Femur (tissue), 1 donor: Measurements from ENCODE around the gene AGAP1.

ENCODE experiments used
- DNase-seq: peaks from one replicate; pipeline ENCODE4 v3.0.0-alpha.2; 2017

AGAP1 gene

GRCh38 chr2:235573331-235574221, 79.7 kb downstream of the AGAP1 start:
- peak; percentile 41 for DNase-seq

DNA sequence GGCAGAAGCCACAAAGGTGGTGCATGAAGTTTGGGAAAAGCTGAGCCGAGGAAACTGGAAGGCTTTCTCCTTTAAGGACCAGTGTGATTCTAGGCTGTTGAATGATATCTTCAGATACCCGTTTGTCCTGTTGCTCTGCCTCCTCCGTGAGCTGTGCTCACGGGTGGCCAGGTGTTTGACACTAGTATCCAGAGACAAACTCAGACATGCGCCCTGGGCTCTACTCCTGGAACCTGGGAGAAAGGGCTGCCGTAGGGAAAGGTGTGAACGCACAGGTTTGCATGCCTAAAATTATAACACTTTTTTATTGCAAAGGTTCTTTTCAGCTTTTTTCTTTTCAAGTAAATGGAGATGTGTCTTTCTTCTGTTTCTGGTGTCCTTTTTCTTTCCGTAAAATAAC, 81.6 kb downstream of the AGAP1 start:
- no peak for DNase-seq

- DNase-seq, result no peak
Measured at GRCh38 chr2:235575904-235576303, 82.1 kb downstream of the AGAP1 start.

DNA sequence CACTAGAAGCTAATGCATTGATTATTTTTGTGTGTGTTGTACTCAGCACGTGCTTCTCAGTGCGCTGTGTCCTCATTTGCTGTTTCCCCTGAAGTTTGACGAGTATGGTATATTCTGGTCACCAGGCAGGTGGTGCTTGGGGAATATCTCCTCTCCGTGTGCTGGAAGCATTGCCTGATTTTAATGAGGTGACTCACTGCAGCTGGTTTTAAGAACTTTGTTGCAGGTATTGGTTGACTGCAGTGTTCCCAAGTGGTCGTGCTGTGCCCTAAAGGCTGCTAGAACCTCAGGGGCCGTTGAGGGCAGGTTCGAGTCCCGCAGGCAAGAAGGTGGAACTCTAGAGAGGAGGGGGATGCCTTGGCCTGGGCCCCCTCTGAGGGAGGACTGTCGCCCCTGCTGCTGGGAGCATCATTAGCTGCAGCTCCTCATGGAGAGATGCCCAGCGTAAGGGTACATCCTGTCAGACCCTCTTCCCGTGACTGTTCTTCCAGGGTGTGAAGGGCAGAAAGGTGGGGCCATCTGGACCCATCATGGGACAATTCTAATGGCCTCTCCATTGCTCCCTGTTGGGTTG, 82.6 kb downstream of the AGAP1 start:
- no peak for DNase-seq

GRCh38 chr2:235577404-235578330, 83.8 kb downstream of the AGAP1 start:
- DNase-seq, result peak; percentile 72

DNA sequence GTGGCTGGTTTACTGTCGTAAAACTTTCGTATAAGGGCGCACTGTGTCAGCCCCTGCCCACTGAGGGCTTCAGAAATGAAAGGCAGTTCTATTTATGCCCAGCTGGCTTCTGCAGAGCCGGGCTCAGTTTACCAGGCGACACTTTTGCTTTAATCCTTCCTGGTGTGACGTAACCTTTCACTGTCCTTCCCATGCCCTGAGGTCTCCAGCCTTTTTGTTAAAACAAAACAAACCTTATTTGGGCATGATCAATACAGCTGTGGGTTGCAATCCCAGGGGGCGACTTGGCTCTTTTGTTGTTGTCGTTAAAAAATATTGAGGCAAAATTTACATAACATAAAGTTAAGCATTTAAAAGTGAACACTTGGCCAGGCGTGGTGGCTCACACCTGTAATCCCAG, 85.3 kb downstream of the AGAP1 start:
- no peak for DNase-seq

GRCh38 chr2:235580426-235581157, 86.7 kb downstream of the AGAP1 start:
- DNase-seq, result no peak

DNA sequence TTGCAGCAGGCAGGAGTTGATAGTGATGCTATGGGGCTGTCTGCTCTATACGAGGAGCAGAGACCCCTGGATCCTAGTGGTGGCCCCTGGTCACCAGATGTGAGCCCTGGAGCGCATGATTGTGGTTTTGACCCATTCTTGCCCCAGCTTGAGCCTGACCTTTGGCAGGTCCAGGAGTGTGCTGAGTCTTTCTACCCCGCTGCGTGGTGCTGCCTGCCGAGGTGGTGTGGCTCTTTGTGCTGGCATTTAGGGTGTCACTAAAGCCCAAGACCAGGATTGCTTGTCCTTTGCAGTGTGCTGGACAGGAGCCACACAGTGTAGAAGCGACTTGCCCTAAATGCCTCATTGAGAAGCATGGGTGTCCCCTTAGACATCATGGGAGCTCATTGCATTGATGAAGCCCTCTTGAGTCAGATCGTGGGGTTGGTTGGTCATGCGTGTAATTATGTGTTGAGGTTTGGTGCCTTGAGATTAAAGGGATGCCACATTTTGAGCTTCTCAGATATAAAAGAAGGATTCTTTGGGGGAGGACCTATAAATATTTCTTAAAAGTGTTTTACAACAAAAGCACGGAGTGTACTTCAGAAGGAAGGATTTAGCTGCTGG, 88.3 kb downstream of the AGAP1 start:
- DNase-seq, result no peak

DNA sequence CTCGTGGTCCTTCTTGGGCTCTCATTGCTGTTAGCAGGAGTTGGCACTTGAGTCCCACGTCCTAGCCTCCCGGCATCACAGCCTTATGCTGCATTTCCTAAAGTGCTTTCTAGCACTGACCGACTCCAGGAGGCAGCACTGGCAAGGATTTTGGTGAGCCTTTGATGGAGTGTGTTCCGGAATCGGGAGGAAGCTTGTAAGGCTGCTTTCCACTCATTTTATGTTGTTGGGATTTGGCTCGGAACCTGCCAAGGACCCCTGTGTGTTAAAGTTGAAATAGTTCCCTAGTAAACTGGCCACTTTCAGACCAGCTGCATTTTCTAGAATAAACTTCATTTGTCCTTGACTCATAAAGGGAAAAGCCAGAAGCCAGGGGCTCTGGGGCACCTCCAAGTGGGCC, 88.9 kb downstream of the AGAP1 start:
- peak; percentile 46 for DNase-seq

DNA sequence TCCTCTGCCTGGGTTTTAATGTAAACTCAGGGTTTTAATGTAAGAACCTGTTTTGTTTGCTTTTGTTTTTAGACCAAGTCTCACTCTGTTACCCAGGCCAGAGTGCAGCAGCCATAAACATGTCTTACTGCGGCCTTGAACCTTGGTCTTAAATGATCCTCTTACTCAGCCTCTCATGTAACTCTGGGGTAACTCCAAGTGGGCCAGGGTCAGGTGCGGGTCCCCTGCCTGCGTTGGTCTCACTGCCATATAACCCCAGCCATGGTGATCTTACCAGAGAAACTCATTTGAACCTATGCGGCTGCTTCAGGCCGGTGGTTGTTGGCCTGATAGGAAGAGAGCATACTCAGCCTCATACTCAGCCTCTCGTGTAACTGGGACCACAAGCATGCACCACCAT, 89.3 kb downstream of the AGAP1 start:
- DNase-seq, result no peak

DNA sequence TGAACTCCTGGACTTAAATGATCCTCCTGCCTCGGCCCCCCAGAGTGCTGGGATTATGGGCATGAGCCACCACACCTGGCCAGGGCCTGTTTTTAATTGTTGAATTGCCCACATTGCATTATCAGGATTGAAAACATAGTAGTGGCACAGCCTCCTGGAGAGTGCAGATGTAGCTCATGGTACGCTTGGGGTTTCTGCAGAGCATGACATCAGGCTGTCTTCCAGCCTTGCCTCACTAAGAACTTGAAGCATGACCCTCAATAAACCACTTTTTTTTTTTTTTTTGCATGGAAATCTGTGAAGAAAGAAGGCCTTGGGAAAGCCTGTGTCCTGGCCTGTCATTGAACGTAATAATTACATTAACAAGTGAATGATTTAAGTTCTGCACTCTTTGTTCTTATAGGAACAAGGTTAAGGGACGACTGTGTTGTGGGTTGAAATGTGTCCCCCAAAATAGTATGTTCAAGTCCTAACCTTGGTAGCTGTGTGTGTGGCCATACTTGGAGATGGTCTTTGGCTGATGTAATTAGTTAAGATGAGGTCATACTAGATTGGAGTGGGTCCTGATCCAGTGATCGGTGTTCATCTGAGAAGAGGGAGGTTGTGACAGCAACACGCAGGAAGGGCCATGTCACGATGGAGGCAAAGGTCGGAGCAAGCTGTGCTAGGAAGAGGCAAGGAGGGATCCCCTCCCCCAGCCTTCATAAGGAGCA, 90.2 kb downstream of the AGAP1 start:
- DNase-seq, result no peak

DNA sequence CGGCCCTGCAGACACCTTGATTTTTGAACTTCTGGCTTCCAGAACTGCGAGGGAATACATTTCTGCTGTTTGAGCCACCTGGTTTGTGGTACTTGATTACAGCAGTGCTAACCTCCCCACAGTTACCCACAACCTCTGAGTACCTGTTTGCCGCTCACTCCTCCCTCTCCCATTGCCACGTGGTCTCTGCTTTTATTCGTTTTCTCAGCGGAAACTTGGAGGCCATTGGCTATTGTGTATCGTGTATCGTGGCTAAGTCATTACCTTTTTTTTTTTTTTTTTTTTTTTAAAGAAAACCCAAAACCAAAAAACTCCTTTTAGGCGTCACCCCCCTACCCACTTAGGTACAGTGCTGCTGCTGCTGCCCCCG, 90.8 kb downstream of the AGAP1 start:
- no peak for DNase-seq

DNA sequence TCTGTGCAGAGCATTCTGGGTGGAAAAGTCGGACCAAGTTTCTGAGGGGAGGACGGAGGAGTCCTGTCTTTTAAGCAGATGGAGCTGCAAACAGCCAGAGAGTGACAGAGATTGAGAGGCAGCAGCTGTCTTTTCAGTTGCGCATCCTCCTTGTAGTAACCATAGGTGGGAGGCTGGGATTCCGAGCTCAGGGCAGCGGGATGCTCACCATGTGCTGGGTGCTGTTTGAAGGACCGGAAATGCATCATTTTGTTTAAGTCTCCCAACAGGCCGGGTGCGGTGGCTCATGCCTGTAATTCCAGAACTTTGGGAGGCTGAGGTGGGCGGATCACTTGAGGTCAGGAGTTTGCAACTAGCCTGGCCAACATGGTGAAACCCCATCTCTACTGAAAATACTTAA, 93.4 kb downstream of the AGAP1 start:
- no peak for DNase-seq

DNA sequence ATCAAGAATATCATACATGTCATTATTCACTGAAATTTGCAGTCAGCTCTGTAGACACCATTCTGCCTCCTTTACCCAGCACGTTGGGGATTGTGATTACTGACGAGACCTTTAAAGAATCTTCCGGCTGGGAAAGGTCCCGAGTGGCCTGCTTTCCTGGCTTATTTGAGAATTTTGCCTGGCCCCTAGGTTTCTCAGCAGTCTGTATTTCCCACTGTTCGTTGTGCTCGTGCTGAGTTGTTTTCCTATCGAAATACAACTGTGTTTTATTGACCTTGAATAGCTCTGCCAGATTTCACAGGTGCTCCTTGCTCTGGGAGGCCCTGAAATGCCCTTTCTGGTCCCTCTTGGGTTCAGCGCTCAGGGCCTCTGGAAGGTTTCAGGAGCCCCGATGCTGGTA, 94.9 kb downstream of the AGAP1 start:
- no peak for DNase-seq

DNA sequence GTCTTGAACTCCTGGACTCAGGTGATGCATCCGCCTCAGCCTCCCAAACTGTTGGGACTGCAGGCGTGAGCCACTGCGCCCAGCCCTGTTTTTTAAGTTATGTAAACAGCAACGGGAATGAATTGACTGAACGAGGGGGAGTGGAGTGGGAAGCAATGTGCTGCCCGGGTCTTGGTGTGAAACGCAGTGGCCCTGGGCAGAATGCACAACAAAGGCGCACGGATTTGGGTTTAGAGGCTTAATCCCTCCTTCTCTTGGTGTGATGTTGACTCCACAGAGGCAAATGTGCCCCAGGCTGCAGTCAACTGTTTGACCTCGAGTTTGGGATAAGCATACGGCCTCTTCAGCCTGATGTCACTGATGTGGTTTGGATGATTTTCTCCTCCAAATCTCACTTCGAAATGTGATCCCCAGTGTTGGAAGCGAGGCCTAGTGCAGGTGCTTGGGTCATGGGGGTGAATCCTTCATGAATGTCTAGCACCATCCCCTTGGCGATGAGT, 97.4 kb downstream of the AGAP1 start:
- DNase-seq, result no peak

GRCh38 chr2:235591921-235592320, 98.1 kb downstream of the AGAP1 start:
- no peak for DNase-seq

GRCh38 chr2:235592430-235592829, 98.6 kb downstream of the AGAP1 start:
- DNase-seq, result no peak

GRCh38 chr2:235592836-235593235, 99.0 kb downstream of the AGAP1 start:
- no peak for DNase-seq

DNA sequence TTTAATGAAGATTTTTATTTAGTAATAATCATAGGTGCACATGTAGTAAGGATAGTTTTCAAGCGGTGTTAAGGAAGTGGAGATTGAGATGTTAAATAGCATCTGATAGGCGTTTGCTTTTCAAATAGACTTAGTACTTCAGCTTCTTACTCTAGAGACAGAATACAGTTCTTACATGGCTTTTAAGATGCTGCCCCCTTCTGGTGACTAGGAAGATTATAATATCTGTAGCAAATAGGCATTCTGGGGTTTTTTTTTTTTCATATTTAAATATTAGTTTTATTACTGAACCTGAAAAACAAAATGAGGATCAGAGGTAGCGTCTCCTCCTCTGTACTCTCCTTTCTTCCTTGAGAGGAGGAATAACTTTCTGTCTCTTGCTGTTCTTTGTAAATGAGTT, 100.2 kb downstream of the AGAP1 start:
- DNase-seq, result no peak

DNA sequence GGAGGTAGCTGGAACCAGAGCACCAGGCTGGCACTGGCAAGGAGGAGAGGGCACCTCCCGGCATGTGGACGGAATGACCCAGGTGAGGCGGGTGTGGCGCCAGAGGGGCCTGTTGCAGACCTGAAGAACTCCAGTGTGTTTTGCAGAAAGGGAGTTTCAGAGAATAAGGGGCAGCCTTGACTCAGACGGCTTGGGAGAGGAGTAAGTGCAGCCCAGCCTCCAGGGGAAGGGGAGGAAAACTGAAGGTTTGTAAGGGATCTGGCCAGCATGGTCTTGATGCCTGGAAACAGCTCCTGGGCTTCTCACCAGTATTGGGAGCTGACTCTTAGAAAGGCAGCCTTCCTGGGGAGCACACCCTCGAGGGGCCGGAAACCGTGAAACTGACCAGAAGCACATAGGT, 101.1 kb downstream of the AGAP1 start:
- no peak for DNase-seq

- DNase-seq, result peak; percentile 84
Measured at GRCh38 chr2:235595422-235596010, 101.7 kb downstream of the AGAP1 start.
